Ovary (tissue), 9 donors: ENCODE measurements around the gene BEST3. TPM values are rescaled to one million over a fixed set of nuclear protein-coding genes. Genes with fewer than 3 reads are reported as not detected.
A peak's percentile ranks its signal among the peaks of the same experiment; 100 is the strongest.

ENCODE experiments used
- DNase-seq, 5 donors: peaks; one replicate each; pipeline ENCODE4 v3.0.0-alpha.2; 2019 to 2020
- H3K27ac ChIP-seq, 2 donors: fragments of 200-600 bp; one replicate each; pipeline versions ENCODE4 v1.5.1 to v1.8.0; 2019 to 2022
- H3K27me3 ChIP-seq: fragments of 200-600 bp; one replicate; pipeline ENCODE4 v1.8.0; 2022
- H3K36me3 ChIP-seq: fragments of 200-600 bp; sonication (generic); one replicate; pipeline ENCODE4 v1.5.1; 2019
- H3K4me1 ChIP-seq: one replicate; pipeline ENCODE4 v1.8.1; 2013; ENCODE audit warnings: mild to moderate bottlenecking, moderate library complexity; ENCODE audit not compliant: insufficient read depth
- H3K4me3 ChIP-seq: fragments of 200-600 bp; sonication (generic); one replicate; pipeline ENCODE4 v1.5.1; 2017
- H3K9me3 ChIP-seq, 2 donors: fragments of 200-600 bp in 1 of 2; sonication (generic) in 1 of 2; one replicate each; pipeline versions ENCODE4 v1.5.1 to v1.8.1; 2013 to 2019; ENCODE audit warnings: mild to moderate bottlenecking in 1 of 2, moderate library complexity in 1 of 2
- CTCF ChIP-seq, 3 donors: fragments of 450-650 bp in 2 of 3; fragments of 200-600 bp in 1 of 3; IDR thresholded peaks; one replicate each; pipeline versions ENCODE4 v1.5.1 to v1.8.0; 2016 to 2022; ENCODE audit warnings: antibody characterized with exemption in 3 of 3, mild to moderate bottlenecking in 1 of 3
- EP300 ChIP-seq: sonication (generic); formaldehyde crosslinking; IDR thresholded peaks from one replicate; pipeline ENCODE4 v1.6.1; 2017; ENCODE audit warnings: antibody characterized with exemption
- POLR2A ChIP-seq: fragments of 450-650 bp; IDR thresholded peaks from one replicate; pipeline ENCODE4 v1.6.1; 2017; ENCODE audit warnings: antibody characterized with exemption, mild to moderate bottlenecking, moderate library complexity
- WGBS, 3 donors: extraction: QIAGEN DNeasy Blood & Tissue Kit in 1 of 3; methylation state at CpG; one replicate each; pipeline versions ENCODE4 v1.1.5 to v1.1.7; 2013 to 2017; 5-methylcytosine and 5-hydroxymethylcytosine counted together
- intact Hi-C, 4 donors: fragments of 100-400 bp; cut with DNase I; formaldehyde crosslinking; loops; one replicate each; pipeline versions ENCODE4 v1.11.0 to v1.15.1; 2022 to 2023
- polyA plus RNA-seq, 2 donors: library from polyadenylated mRNA; stranded (reverse); fragments of 200-250 nt in 1 of 2; fragments of 350-450 nt in 1 of 2; fragmentation: Illumina TruSeq in 1 of 2; extraction: RNeasy Lipid Tissue Mini Kit (QIAGEN cat#74804) in 1 of 2; gene quantifications; one replicate each; pipeline ENCODE4 v1.2.3, GENCODE V29; 2013 to 2014
- total RNA-seq, 7 donors: library from RNA; depleted of rRNA in 2 of 7; stranded (reverse); fragments of >200 nt in 2 of 7; fragmentation: NEBNext Ultra II Directional in 3 of 7; extraction: Animal tissue kit (Norgen Biotek cat#: 25700) in 3 of 7; gene quantifications; one replicate each; pipeline versions ENCODE4 v1.1.0 to v1.2.4, GENCODE V29; 2016 to 2023
- donor health status: DM: no; HTN: no; CAD: no; lungs with moderate emphysema.
- donor health status: DM: no; HTN: no; CAD: no.
- donor health status: Bipolar disorder and iron deficiency.
- donor health status: DM: yes; HTN: yes; CAD: no.
- donor health status: DM: no; HTN: no; CAD: no.
- donor health status: DM: yes; HTN: yes; CAD: no.

Gene BEST3
- total and polyA plus RNA-seq, 9 donors: 0.10 TPM; not detected in 8

- TF ChIP-seq POLR2A (no peak), EP300 (no peak), CTCF (IDR thresholded peaks at IDR 0.05) (no peak)
- DNase-seq: no peak
- 64 to 79% (median 66%) methylated on average over 7 of the region's 7 CpGs for WGBS, 3 donors
- intact Hi-C loops: loop anchor here in 1 of 4 donors (10.0 kb wide), 1 partner anchor 247 kb away; no protein-coding TSS in a partner anchor
- H3K36me3 ChIP-seq: no peaks in the 10 kb centered on the region
- H3K9me3 ChIP-seq: no peaks in the 10 kb centered on the region
- no peak overlapping the region for H3K4me3 ChIP-seq
- H3K4me1 ChIP-seq: no peaks in the 10 kb centered on the region
- no peaks in the 10 kb centered on the region for H3K27me3 ChIP-seq
- H3K27ac ChIP-seq: no peak overlapping the region
Observed at GRCh38 chr12:69641546-69641945, 57.6 kb downstream of the BEST3 start.

GRCh38 chr12:69639400-69640016, 59.6 kb downstream of the BEST3 start:
- H3K4me3 ChIP-seq: no peak overlapping the region
- no peaks in the 10 kb centered on the region for H3K36me3 ChIP-seq
- 24 to 27% (median 26%) methylated on average over 12 of the region's 12 CpGs for whole genome bisulfite sequencing, 3 donors
- no peak overlapping the region for H3K27ac ChIP-seq
- TF ChIP-seq EP300: no peak
- peak; percentile 31 to 52 (median 34) for TF ChIP-seq CTCF (IDR thresholded peaks at IDR 0.05)
- TF ChIP-seq POLR2A: no peak
- peak; percentile 30 to 71 (median 59) for DNase-seq
- intact Hi-C loops: loop anchor here in 1 of 4 donors (10.0 kb wide), 1 partner anchor 245 kb away; no protein-coding TSS in a partner anchor
- no peaks in the 10 kb centered on the region for H3K27me3 ChIP-seq
- no peaks in the 10 kb centered on the region for H3K4me1 ChIP-seq
- no peaks in the 10 kb centered on the region for H3K9me3 ChIP-seq

- 89 to 94% (median 92%) methylated on average over 2 of the region's 2 CpGs for WGBS, 3 donors
- DNase-seq: no peak
- no peaks in the 10 kb centered on the region for H3K36me3 ChIP-seq
- H3K27me3 ChIP-seq: no peaks in the 10 kb centered on the region
- no peak overlapping the region for H3K4me3 ChIP-seq
- no peaks in the 10 kb centered on the region for H3K4me1 ChIP-seq
- no peak for TF ChIP-seq EP300
- TF ChIP-seq CTCF (IDR thresholded peaks at IDR 0.05): no peak
- no peak for TF ChIP-seq POLR2A
- no peaks in the 10 kb centered on the region for H3K9me3 ChIP-seq
- no peak overlapping the region for H3K27ac ChIP-seq
- intact Hi-C loops: no loop called here
Observed at GRCh38 chr12:69633061-69633460, 66.0 kb downstream of the BEST3 start.

GRCh38 chr12:69630191-69630590, 68.9 kb downstream of the BEST3 start:
- Histone ChIP-seq H3K4me1 (no peaks in the 10 kb centered on the region), H3K36me3 (no peaks in the 10 kb centered on the region), H3K4me3 (no peak overlapping the region), H3K9me3 (no peaks in the 10 kb centered on the region), H3K27ac (no peak overlapping the region), H3K27me3 (no peaks in the 10 kb centered on the region)
- 81 to 91% (median 82%) methylated on average over 6 of the region's 6 CpGs for WGBS, 3 donors
- TF ChIP-seq POLR2A (no peak), CTCF (IDR thresholded peaks at IDR 0.05) (no peak), EP300 (no peak)
- intact Hi-C loops: no loop called here
- no peak for DNase-seq
